Kidney (tissue), 14 donors: Measurements from ENCODE around the gene FBXO40. TPM values are rescaled to one million over a fixed set of nuclear protein-coding genes. Genes with fewer than 3 reads are reported as not detected.
A peak's percentile ranks its signal among the peaks of the same experiment; 100 is the strongest.

ENCODE experiments used
- DNase-seq, 5 donors: peaks; one replicate each; pipeline ENCODE4 v3.0.0-alpha.2; 2013 to 2020
- FAIRE-seq: peaks from 2 replicates; lab custom pipeline; 2012; peaks lifted over from hg19 to GRCh38; lab: Jason Lieb, UNC
- H3K27ac ChIP-seq, 2 donors: one replicate each; pipeline ENCODE4 v1.7.0; 2013; ENCODE audit warnings: low read depth in 2 of 2, low read length in 2 of 2, inconsistent platforms in 1 of 2
- H3K27me3 ChIP-seq: one replicate; pipeline ENCODE4 v1.7.1; 2013; ENCODE audit warnings: low read length, inconsistent platforms; ENCODE audit not compliant: control insufficient read depth, insufficient read depth
- H3K36me3 ChIP-seq, 3 donors: one replicate each; pipeline versions ENCODE4 v1.7.0 to v1.7.1; 2013; ENCODE audit warnings: low read length in 3 of 3, control low read depth in 1 of 3, inconsistent platforms in 1 of 3; ENCODE audit not compliant: insufficient read depth in 3 of 3, control insufficient read depth in 2 of 3
- H3K4me1 ChIP-seq, 3 donors: one replicate each; pipeline versions ENCODE4 v1.7.0 to v1.7.1; 2013; ENCODE audit warnings: low read length in 3 of 3, inconsistent platforms in 1 of 3, low read depth in 1 of 3; ENCODE audit not compliant: control insufficient read depth in 2 of 3, insufficient read depth in 2 of 3
- H3K4me3 ChIP-seq, 3 donors: one replicate each; pipeline versions ENCODE4 v1.7.0 to v1.8.1; 2013; ENCODE audit warnings: low read length in 3 of 3, control low read depth in 1 of 3, inconsistent platforms in 1 of 3
- H3K9ac ChIP-seq, 3 donors: one replicate each; pipeline versions ENCODE4 v1.7.0 to v1.7.1; 2013; ENCODE audit warnings: low read length in 3 of 3, control low read depth in 1 of 3, inconsistent platforms in 1 of 3
- H3K9me3 ChIP-seq, 3 donors: one replicate each; pipeline versions ENCODE4 v1.7.0 to v1.7.1; 2013; ENCODE audit warnings: low read length in 3 of 3, control low read depth in 1 of 3, inconsistent platforms in 1 of 3; ENCODE audit not compliant: control insufficient read depth in 2 of 3, insufficient read depth in 1 of 3
- CTCF ChIP-seq: IDR thresholded peaks from 3 replicates; pipeline ENCODE4 v1.5.1; 2012; ENCODE audit warnings: mild to moderate bottlenecking, moderate library complexity, borderline replicate concordance; ENCODE audit not compliant: insufficient read depth; ENCODE audit errors: extremely low read depth
- intact Hi-C: fragments of 100-400 bp; cut with DNase I; formaldehyde crosslinking; loops from one replicate; pipeline ENCODE4 v1.11.1; 2022
- polyA plus RNA-seq: library from polyadenylated mRNA; stranded (reverse); fragments of 350-450 nt; fragmentation: Illumina TruSeq; extraction: RNeasy Lipid Tissue Mini Kit (QIAGEN cat#74804); gene quantifications from one replicate; pipeline ENCODE4 v1.2.3, GENCODE V29; 2014; ENCODE audit warnings: low read depth, low replicate concordance; ENCODE audit not compliant: insufficient read depth
- total RNA-seq: library from RNA; stranded (reverse); fragmentation: NEBNext Ultra II Directional; extraction: Animal tissue kit (Norgen Biotek cat#: 25700); gene quantifications from one replicate; pipeline ENCODE4 v1.2.1, GENCODE V29; 2021
- donor health status: control.
- donor health status: control.
- donor health status: control.
- donor health status: control.
- donor health status: control.
- donor health status: DM: yes; HTN: yes; CAD: no.
- donor health status: Normal renal cell carcinoma (clear cell type).

The FBXO40 gene
- total and polyA plus RNA-seq, 2 donors from 2014 or later: not detected

- intact Hi-C loops: no loop called here
- FAIRE-seq (no peak), DNase-seq (no peak)
- Histone ChIP-seq H3K9ac (no peak overlapping the region), H3K4me3 (peak overlapping the region in 1 of 3 donors; percentile 60), H3K9me3 (no peaks in the 10 kb centered on the region), H3K27ac (no peak overlapping the region), H3K27me3 (no peaks in the 10 kb centered on the region), H3K4me1 (peaks cover 0 to 2% (median 0%) of the 10 kb centered on the region in 3 donors), H3K36me3 (peaks cover 2 to 15% (median 13%) of the 10 kb centered on the region in 3 donors)
- TF ChIP-seq CTCF: no peak
These were observed 66.4 kb downstream of the FBXO40 start for GRCh38 chr3:121659586-121659985.

GRCh38 chr3:121660356-121661171 lies 67.4 kb downstream of the FBXO40 start, which contains the start of gene HCLS1:
HCLS1 (minus strand) TSS chr3:121660903; CDS start chr3:121658347, 2,556 bp downstream.
- no peak for TF ChIP-seq CTCF
- Histone ChIP-seq H3K4me1 (peaks cover 0 to 2% (median 0%) of the 10 kb centered on the region in 3 donors), H3K4me3 (peak within 1 kb of the TSS in 2 of 3 donors; percentile 56 to 60), H3K9ac (peak within 1 kb of the TSS in 1 of 3 donors; percentile 29), H3K36me3 (peaks cover 2 to 20% (median 18%) of the 10 kb centered on the region in 3 donors), H3K27ac (peak within 1 kb of the TSS in 1 of 2 donors; percentile 68), H3K27me3 (no peaks in the 10 kb centered on the region), H3K9me3 (no peaks in the 10 kb centered on the region)
- intact Hi-C loops: no loop called here
- DNase-seq (peak in 2 of 5 donors; percentile 16 to 75), FAIRE-seq (no peak)

- no peaks in the 10 kb centered on the region for H3K27me3 ChIP-seq
- H3K9me3 ChIP-seq: no peaks in the 10 kb centered on the region
- no peak overlapping the region for H3K4me3 ChIP-seq
- H3K9ac ChIP-seq: no peak overlapping the region
- peak overlapping the region in 1 of 2 donors; percentile 68 for H3K27ac ChIP-seq
- intact Hi-C loops: no loop called here
- H3K36me3 ChIP-seq: peaks cover 8 to 28% (median 26%) of the 10 kb centered on the region in 3 donors
- H3K4me1 ChIP-seq: peaks cover 0 to 2% (median 0%) of the 10 kb centered on the region in 3 donors
- FAIRE-seq (no peak), DNase-seq (no peak)
- TF ChIP-seq CTCF: no peak
These were observed 68.2 kb downstream of the FBXO40 start for GRCh38 chr3:121661376-121661775.
